Measurements from ENCODE around the gene NCK2.

The NCK2 gene

GRCh38 chr2:105777506-105778055 lies 32.9 kb downstream of the NCK2 start:
- ChIA-PET POLR2A (no interaction called here), CTCF (interaction anchor here (1.1 kb wide), 1 partner anchor 201 kb away, joined by 3 read pairs; no protein-coding TSS in a partner anchor)
- TF ChIP-seq CTBP1 (IDR thresholded peaks at IDR 0.05; ENCODE audit: borderline replicate concordance) (no peak), SUZ12 (IDR thresholded peaks at IDR 0.05) (no peak), LEF1 (IDR thresholded peaks at IDR 0.05; ENCODE audit: borderline replicate concordance) (no peak), FOXA1 (IDR thresholded peaks at IDR 0.05) (no peak), ARNT (IDR thresholded peaks at IDR 0.05) (no peak), L3MBTL2 (conservative IDR thresholded peaks at IDR 0.05) (no peak), HDGF (IDR thresholded peaks at IDR 0.05; ENCODE audit: borderline replicate concordance) (no peak), FOXK2 (IDR thresholded peaks at IDR 0.05) (no peak), BHLHE40 (IDR thresholded peaks at IDR 0.05; ENCODE audit: borderline replicate concordance) (no peak), FOXM1 (IDR thresholded peaks at IDR 0.05; ENCODE audit: borderline replicate concordance) (no peak), SP1 (IDR thresholded peaks at IDR 0.05) (no peak), ELF4 (IDR thresholded peaks at IDR 0.05) (no peak), NFRKB (IDR thresholded peaks at IDR 0.05) (no peak), ZNF384 (IDR thresholded peaks at IDR 0.05) (no peak), TARDBP (IDR thresholded peaks at IDR 0.05) (no peak)
- TF ChIP-seq, protein P1, sequence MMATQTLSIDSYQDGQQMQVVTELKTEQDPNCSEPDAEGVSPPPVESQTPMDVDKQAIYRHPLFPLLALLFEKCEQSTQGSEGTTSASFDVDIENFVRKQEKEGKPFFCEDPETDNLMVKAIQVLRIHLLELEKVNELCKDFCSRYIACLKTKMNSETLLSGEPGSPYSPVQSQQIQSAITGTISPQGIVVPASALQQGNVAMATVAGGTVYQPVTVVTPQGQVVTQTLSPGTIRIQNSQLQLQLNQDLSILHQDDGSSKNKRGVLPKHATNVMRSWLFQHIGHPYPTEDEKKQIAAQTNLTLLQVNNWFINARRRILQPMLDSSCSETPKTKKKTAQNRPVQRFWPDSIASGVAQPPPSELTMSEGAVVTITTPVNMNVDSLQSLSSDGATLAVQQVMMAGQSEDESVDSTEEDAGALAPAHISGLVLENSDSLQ (IDR thresholded peaks at IDR 0.05), result no peak
- no peak for DNase-seq (ENCODE audit: extremely low spot score)

DNA sequence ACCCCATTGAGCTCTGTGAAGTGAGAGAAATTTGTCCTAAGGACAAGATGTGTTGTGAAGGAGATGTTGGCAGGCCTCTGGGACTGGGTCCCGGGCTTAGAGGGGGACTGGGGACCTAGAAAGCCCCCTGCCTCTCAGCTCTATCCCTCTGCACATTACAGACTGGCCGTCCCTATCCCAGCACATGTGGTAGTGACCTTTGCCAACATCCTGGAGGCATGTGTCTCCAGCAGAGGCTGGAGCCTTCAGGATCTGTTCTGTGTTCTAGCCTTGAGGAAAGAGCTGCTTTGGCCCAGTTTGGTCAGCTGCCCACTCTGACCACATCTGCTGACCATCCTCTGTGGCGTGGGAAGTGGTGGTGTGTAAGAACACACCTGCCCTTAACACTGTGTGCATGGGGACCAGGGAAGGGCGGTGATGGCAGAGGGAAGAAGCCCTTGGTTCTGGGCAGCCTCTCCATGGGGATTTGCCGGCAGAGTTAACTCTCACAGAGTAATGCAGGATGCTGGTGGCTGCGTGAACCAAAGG lies 33.4 kb downstream of the NCK2 start:
- CTCF ChIA-PET, result interaction anchor here (1.1 kb wide), 1 partner anchor 201 kb away, joined by 3 read pairs; no protein-coding TSS in a partner anchor
- TF ChIP-seq ARNT (IDR thresholded peaks at IDR 0.05) (no peak), CTBP1 (IDR thresholded peaks at IDR 0.05; ENCODE audit: borderline replicate concordance) (no peak), SUZ12 (IDR thresholded peaks at IDR 0.05) (no peak), BHLHE40 (IDR thresholded peaks at IDR 0.05; ENCODE audit: borderline replicate concordance) (no peak), HDGF (IDR thresholded peaks at IDR 0.05; ENCODE audit: borderline replicate concordance) (no peak), L3MBTL2 (conservative IDR thresholded peaks at IDR 0.05) (no peak), SP1 (IDR thresholded peaks at IDR 0.05) (no peak), FOXA1 (IDR thresholded peaks at IDR 0.05) (no peak), NFRKB (IDR thresholded peaks at IDR 0.05) (no peak), LEF1 (IDR thresholded peaks at IDR 0.05; ENCODE audit: borderline replicate concordance) (no peak), FOXK2 (IDR thresholded peaks at IDR 0.05) (no peak), FOXM1 (IDR thresholded peaks at IDR 0.05; ENCODE audit: borderline replicate concordance) (no peak), TARDBP (IDR thresholded peaks at IDR 0.05) (no peak)
- no peak for DNase-seq (ENCODE audit: extremely low spot score)
- POLR2A ChIA-PET, result no interaction called here

- CTCF ChIA-PET, result no interaction called here
- TF ChIP-seq FOXA1 (IDR thresholded peaks at IDR 0.05) (no peak), SP1 (IDR thresholded peaks at IDR 0.05) (no peak), SUZ12 (IDR thresholded peaks at IDR 0.05) (no peak), ARNT (IDR thresholded peaks at IDR 0.05) (no peak), ZNF384 (IDR thresholded peaks at IDR 0.05) (no peak), CTBP1 (IDR thresholded peaks at IDR 0.05; ENCODE audit: borderline replicate concordance) (no peak), TARDBP (IDR thresholded peaks at IDR 0.05) (no peak), NFRKB (IDR thresholded peaks at IDR 0.05) (no peak), ELF4 (IDR thresholded peaks at IDR 0.05) (no peak), L3MBTL2 (conservative IDR thresholded peaks at IDR 0.05) (no peak), LEF1 (IDR thresholded peaks at IDR 0.05; ENCODE audit: borderline replicate concordance) (no peak), HDGF (IDR thresholded peaks at IDR 0.05; ENCODE audit: borderline replicate concordance) (no peak), FOXM1 (IDR thresholded peaks at IDR 0.05; ENCODE audit: borderline replicate concordance) (no peak), FOXK2 (IDR thresholded peaks at IDR 0.05) (no peak), BHLHE40 (IDR thresholded peaks at IDR 0.05; ENCODE audit: borderline replicate concordance) (no peak)
- TF ChIP-seq, protein P1 (IDR thresholded peaks at IDR 0.05), result no peak
- POLR2A ChIA-PET, result interaction anchor here (0.6 kb wide), 1 partner anchor 292 kb away, joined by 3 read pairs; no protein-coding TSS in a partner anchor
- no peak for DNase-seq (ENCODE audit: extremely low spot score)
Observed at GRCh38 chr2:105779394-105779793, 34.7 kb downstream of the NCK2 start.

DNA sequence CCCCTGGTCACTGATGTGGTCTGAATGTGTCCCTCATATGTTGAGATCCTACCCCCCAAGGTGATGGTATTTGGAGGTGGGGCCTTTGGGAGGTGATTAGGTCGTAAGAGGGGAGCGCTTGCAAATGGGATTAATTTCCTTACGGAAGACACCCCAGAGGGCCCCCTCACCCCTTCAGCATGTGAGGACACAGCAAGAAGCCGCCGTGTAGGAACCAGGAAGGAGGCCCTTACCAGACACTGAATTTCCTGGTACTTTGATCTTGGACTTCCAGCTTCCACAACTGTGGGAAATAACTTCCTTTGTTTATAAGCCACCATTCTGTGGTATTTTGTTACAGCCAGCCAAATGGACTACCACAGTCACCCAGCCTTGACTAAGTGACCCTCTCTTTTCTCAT lies 35.9 kb downstream of the NCK2 start:
- TF ChIP-seq, protein P1 (IDR thresholded peaks at IDR 0.05), result no peak
- no peak for TF ChIP-seq L3MBTL2 (conservative IDR thresholded peaks at IDR 0.05)
- no peak for TF ChIP-seq SUZ12 (IDR thresholded peaks at IDR 0.05)
- no peak for TF ChIP-seq ZNF384 (IDR thresholded peaks at IDR 0.05)
- no peak for TF ChIP-seq TARDBP (IDR thresholded peaks at IDR 0.05)
- TF ChIP-seq HDGF (IDR thresholded peaks at IDR 0.05; ENCODE audit: borderline replicate concordance), result no peak
- no peak for TF ChIP-seq FOXM1 (IDR thresholded peaks at IDR 0.05; ENCODE audit: borderline replicate concordance)
- TF ChIP-seq ARNT (IDR thresholded peaks at IDR 0.05), result no peak
- no peak for TF ChIP-seq FOXK2 (IDR thresholded peaks at IDR 0.05)
- TF ChIP-seq NFRKB (IDR thresholded peaks at IDR 0.05), result no peak
- ChIA-PET POLR2A (no interaction called here), CTCF (no interaction called here)
- DNase-seq (ENCODE audit: extremely low spot score), result no peak

DNA sequence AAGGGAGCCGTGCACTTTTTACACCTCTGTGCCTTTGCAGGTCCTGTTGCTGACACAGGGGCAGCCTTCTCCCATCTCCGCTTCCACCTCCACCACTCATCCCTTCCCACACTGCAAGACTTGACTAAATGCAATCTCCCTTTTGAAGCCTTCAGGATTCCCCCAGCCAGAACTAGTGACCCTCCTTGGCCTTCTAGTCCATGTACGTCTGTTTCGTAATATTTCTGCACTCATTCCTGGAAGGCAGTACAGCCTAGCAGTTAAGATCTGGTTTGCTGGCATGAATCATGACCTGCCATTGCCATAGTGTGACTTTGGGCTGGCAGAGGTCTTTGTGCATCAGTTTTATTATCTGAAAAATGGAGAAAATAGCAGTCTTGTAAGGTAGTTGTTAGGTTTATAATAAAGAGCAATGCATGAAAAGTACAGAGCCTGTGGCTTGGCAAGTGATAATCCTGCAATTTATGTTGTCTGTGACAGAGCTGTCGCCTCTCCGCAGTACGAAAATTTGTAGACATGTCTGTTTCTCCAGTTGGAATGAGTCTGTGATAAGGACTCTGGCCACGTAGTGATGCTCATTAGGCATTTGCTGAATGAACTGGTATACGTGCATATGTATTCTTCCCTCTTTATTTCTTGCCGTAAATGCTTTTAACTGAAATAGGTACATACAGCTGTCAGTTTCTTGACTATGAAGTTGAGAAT lies 36.7 kb downstream of the NCK2 start:
- TF ChIP-seq HDGF (IDR thresholded peaks at IDR 0.05; ENCODE audit: borderline replicate concordance) (no peak), ZNF384 (IDR thresholded peaks at IDR 0.05) (no peak), NFRKB (IDR thresholded peaks at IDR 0.05) (no peak), SP1 (IDR thresholded peaks at IDR 0.05) (no peak), BHLHE40 (IDR thresholded peaks at IDR 0.05; ENCODE audit: borderline replicate concordance) (no peak), FOXM1 (IDR thresholded peaks at IDR 0.05; ENCODE audit: borderline replicate concordance) (no peak), CTBP1 (IDR thresholded peaks at IDR 0.05; ENCODE audit: borderline replicate concordance) (no peak), TARDBP (IDR thresholded peaks at IDR 0.05) (no peak), ARNT (IDR thresholded peaks at IDR 0.05) (no peak), LEF1 (IDR thresholded peaks at IDR 0.05; ENCODE audit: borderline replicate concordance) (no peak)
- DNase-seq (ENCODE audit: extremely low spot score), result no peak
- CTCF ChIA-PET, result no interaction called here
- POLR2A ChIA-PET, result no interaction called here

Measured in HEK293T (cell line).